ENCODE measurements around the gene DDX49. TPM values are rescaled to one million over a fixed set of nuclear protein-coding genes. Genes with fewer than 3 reads are reported as not detected.
"Not testable (repeated sequence)": the region's sequence is repeated elsewhere in the genome, so short reads cannot be mapped to it uniquely, and the experiment has no call there.

DDX49 gene
- total RNA-seq, 1 donor from 2014 or later = 60.5 TPM

DNA sequence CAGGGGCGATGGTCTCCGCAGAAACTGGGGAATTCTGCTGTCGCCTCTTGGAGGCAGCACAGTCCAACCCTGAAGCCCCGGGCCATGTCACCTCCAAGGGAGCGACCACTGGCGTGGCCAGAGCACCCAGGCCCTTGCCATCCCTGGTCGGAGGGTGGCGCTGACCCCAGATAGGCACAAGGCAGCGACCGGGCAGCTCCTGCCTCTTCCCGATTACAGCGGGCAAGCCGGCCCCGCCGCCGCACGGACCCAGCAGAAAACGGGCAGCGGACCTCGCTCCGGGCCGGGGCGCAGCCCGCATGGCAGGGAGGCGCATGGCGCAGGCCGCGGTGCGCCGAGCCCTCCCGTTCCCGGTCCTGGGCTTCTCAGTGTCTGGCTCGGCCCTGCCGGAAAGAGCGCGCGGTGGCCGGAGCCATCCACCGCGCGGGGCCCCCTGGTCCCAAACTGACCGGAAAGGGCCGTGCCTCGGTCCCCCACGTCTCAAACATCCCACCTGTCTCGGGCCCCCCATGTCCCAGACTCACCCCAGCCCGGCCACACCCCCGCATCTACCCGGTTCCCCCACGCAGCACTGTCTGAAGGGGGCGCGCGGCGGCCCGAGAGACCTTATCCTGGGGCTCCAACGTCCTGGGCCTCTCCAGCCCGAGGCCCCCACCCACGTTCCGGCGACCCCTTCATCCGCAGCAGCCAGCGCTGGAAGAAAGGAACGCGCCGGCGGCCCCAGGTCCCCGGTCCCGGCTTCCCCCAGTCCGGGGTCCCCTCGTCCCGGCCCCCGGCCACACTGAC is 24.3 kb upstream of the DDX49 start:
- no peak for DNase-seq (ENCODE audit: low read depth, low spot score)

DNA sequence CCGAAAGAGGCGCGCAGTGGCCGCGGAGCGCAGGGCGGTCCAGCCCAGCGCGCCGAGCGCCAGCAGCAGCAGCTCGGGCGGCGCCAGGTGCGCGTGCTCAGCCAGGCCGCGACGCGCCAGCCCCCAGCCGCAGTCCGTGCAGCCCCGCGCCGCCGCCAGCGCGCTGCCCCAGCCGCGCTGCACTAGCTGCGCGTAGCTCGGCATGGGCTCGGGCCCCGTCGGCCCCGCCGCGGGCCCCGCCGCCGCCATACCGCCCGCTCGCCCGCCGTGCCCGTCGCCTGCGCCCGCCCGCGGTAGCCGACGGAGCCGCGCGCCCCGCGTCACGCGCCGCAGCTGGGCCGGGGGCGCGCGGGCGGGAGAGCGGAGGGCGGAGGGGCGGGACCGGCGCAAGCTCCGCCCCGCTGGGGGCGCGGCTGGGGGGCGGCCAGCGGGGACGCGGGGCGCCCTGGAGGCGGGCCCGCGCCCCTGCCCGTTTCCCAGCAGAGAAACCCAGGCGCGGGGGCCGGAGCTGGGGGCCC is 23.6 kb upstream of the DDX49 start, which contains the start of gene CERS1:
Gene CERS1, minus strand, starts transcription at position 335 of the 518 bp plus-strand sequence. Its CDS starts 86 bp downstream, at position 249.
- no peak for DNase-seq (ENCODE audit: low read depth, low spot score)

DNA sequence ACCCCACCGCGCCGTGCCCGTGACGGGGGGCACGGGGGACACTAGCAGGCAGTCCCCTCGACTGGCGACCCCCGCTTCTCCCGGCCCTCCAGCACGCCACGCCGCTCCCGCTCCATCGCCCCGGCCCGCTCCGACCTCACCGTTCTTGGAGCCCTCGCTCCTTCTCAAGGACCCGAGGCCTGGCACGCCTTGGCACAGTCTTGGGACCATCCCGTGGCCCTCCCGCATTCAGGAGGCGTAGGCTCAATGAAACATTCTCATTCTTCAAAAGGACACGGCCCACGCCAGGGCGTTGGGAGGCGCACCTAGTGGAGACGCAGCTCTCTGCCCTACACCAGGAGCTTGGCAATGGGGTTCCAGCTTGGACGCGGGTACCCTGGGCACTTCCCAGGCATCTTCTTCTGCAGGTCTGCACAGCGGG is 23.1 kb upstream of the DDX49 start:
- DNase-seq (ENCODE audit: low read depth, low spot score) = no peak

DNA sequence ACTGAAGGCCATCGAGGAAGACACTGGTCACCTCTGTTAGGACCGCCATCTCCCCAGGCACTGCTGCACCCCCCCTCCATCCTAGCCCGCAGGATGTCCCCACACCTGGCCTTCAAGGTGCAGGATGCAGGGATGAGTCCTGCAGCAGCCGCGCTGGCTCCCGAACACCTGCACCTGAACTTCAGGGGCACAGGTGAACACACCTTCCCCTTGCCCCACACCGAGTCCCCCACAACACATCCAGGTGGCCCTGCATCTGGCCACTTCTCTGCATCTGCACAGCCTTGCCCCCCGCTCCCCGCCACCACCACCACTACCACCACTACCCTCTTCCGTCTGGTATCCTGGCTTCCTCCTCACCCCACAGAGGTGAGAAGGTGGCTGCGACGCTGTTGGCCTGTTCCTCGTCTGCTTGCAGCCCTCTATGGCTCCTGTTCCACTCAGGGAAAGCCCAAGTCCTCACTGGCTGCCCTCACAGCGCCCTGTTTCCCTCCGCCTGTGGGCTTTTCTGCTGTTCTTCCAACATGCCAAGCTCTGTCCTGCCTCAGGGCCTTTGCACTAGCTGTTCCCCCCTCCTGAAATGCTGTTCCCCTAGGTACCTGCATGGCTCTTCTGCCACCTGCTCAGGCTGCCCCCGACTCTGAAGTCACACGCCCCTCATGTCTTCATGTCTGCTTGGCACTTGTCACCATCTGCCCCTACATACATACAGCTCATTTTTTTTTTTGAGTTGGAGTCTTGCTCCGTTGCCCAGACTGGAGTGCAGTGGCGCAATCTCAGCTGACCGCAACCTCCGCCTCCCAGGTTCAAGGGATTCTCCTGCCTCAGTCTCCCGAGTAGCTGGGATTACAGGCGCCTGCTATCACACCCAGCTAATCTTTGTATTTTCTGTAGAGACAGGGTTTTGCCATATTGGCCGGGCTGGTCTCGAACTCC is 22.2 kb upstream of the DDX49 start:
- no peak for DNase-seq (ENCODE audit: low read depth, low spot score)

DNA sequence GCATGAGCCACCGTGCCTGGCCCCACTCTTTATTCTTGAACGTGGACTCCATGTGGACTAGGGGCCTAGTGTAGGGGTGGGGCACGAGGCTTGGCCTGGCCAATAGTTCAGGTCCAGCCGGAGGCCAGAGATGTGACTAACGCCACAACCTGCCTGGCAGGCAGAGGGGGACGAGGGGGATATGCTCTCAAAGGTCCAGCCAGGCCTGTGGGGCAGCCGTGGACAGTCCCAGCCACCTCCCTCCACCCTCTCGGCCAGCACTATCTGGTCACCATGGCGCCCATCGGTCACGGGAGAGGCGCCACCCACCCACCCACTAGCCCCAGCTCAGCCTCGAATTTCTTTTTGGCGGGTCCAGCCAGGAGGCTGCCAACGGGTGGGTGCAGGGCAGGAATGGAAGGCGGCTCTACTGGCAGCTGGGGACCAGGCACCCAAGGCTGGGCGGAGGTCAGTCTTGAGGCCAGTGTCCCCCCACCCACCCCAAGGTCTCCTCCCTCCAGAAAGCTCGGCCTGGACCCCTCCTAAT is 21.4 kb upstream of the DDX49 start:
- DNase-seq (ENCODE audit: low read depth, low spot score) = no peak

DNA sequence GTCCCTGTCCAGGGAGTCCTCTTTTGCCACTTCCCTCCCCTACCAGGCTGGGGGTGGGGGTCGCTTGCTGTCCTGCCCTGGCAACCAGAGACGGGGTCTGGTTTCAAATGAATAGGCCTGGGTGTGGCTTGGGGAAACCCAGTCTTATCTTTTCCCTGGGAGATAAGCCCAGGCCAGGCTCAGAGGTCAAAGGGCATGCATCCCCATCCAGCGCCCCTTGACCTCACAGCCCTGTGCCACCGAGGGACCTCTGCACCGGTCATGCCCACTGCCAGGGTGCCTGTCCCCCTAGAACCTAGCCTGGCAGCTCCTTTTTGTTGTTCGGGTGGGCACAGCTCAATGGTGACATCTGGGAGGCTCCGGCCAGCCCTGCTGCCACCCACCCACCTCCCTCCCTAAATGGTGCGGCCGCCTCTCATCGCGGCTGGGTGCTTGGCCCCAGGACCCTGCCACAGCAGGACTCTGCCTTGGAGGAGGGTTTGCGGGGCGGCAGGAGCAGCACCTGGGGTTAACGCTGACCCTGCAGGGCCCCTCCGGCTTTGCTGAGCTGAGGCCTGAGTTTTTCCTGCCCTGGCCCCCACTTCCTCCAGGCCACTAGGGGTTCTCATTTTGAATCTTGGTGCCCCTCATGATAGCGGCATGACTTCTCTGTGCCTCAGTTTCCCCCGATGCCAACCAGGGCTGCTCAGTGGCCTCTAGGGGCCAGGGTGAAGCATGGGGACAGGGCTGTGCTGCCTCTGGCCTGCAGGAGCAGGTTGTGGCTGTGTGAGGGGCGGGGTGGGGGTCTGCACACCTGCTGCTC is 20.7 kb upstream of the DDX49 start:
- DNase-seq (ENCODE audit: low read depth, low spot score) = no peak

- DNase-seq (ENCODE audit: low read depth, low spot score) = no peak
These were observed 19.6 kb upstream of the DDX49 start for GRCh38 chr19:18899624-18900560.

GRCh38 chr19:18900700-18901481 is 18.6 kb upstream of the DDX49 start:
- no peak for DNase-seq (ENCODE audit: low read depth, low spot score)

DNA sequence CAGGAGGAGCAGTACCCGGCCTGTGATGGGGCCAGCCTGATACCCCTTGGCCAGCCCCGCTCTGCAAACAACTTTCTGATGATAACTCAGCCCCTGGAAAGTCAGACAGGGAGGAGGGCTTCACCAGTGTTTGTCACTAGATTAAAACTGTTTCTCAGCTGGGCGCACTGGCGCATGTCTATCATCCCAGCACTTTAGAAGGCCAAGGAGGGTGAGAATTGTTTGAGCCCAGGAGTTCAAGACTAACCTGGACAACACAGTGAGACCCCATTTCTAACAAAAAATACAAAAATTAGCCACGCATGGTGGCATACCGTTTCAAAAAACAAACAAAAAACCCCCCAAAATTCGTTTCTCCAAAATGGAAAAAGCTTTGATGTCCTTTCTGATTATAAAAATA is 18.0 kb upstream of the DDX49 start:
- no peak for DNase-seq (ENCODE audit: low read depth, low spot score)

DNA sequence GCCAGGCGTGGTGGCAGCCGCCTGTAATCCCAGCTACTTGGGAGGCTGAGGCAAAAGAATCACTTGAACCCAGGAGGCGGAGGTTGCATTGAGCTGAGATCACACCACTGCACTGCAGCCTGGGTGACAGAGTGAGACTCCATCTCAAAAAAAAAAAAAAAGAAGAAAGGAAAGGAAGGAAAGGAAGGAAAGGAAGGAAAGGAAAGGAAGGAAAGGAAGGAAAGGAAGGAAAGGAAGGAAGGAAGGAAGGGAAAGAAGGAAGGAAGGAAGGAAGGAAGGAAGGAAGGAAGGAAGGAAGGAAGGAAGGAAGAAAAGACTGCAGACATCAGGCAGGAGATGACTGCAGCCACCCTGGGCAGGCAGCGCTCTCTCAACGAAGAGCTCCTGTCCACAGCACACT is 17.0 kb upstream of the DDX49 start:
- DNase-seq (ENCODE audit: low read depth, low spot score) = not testable (repeated sequence)

GRCh38 chr19:18903156-18904037 is 16.1 kb upstream of the DDX49 start:
- no peak for DNase-seq (ENCODE audit: low read depth, low spot score)

DNA sequence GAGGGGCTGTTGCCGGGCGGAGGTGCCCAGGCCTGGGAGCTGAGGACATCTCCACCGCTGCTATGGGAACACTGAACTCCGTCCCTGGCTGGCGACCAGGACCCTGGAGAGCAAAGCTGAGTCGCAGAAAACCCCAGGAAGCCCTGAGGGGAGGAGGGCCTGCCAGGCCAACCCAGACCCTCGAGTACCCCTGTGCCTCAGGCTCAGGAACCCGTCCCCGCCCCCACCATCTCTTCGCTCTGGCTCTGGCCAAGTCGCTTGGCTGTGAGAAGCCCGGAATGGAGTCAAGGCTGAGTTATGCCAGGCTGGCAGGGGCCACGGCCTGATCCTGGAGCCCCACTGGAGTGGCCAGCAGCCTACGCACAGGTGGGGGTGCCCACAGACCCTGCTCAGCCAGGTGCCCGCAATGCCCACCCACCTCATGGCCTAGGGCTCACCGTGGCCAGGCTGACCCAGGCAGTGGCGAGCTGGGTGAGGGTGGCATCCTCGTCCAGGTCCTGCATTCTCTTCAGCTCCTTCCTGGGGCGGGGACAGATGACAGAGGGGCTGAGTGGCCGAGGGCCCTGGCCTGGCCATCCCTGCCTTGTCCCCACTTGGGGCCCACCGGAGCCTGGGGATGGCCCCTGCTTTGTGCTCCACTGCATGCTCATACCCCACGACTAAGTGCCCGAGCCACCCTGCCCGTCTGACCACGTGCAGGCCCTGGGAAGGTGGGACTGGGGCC is 15.0 kb upstream of the DDX49 start:
- no peak for DNase-seq (ENCODE audit: low read depth, low spot score)

GRCh38 chr19:18905058-18905456 is 14.5 kb upstream of the DDX49 start:
- DNase-seq (ENCODE audit: low read depth, low spot score) = no peak

DNA sequence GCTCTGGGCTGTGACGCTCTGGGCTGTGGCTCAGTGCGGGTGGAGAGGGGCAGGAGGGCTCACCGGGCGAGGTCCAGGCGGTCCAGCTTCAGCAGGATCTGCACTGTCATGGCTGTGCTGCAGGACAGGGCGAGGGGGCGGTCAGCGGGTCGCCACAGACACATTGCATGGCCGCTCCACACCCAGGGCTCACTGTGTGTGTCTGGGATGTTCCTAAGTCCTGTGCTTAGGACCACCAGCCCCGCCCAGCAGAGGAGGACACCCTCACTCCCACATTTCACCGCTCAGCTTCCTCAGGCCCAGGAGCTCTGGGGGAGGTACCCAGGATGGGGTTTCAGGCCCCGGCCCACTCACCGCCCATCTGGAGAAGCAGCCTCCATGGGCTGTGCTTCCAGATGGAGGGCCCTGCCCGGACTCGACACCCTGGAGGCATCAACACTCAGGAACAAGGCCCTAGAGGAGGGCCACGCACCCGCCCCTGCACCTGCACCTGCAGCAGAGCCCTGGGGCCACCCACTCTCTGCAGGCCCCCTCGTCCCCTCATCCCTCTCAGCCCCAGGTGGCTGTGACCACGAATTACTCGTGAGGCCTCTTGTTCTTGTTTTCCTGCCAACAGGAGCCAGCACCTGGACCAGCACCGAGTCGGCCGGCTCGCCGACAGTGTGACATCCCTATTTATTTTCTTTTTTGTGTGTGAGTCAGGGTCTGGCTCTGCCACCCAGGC is 13.8 kb upstream of the DDX49 start:
- DNase-seq (ENCODE audit: low read depth, low spot score) = no peak

DNA sequence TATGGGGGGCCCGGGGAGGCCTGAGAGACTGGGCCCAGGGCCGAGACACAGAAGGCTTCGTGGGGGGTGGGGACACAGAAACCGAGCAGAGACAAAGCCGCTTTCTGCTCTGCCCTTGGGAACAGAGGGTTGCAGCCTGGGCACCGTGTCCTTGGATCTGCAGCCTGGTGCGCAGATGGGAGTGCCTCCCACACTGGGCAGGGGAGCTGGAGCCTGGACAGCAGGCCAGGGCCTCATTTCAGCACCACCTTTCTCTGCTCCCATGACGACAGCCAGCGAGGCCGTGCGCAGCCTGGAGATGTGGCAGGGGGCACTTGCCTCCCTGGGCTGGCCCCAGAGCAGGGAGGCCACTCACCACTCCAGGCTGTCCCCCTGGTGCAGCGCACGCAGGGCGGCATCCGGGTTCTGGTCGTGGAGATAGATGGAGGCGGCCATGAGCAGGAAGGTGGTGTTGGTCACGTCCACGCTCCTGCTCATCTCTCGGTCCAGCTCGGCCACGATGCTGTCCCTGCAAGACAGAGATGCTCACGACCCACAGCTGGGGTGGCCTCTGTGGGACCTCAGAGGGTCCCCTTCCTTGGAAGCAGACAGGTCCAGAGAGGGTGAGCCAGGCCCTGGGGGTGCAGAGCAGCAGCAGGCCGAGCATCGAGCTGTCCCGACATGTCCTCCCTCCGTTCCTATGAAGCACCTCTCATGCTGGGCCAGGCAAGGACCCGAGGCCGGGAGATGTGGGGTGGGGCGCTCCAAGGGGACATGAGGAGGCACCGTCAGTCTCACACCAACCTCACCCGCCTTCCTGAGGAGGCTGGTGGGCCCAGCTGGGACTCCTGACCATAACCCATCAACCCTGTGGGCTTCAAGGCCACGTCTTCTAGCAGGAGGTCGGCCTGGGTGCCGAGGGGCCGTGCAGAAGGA is 12.7 kb upstream of the DDX49 start:
- DNase-seq (ENCODE audit: low read depth, low spot score) = no peak

Data from pulmonary artery endothelial cell (primary cell).